Gastrocnemius medialis (tissue), 4 donors: ENCODE data around the gene FAM181A. TPM values are rescaled to one million over a fixed set of nuclear protein-coding genes. Genes with fewer than 3 reads are reported as not detected.

Experiments
- ATAC-seq, 2 donors: fragments of 150-250 bp; one replicate each; pipeline ENCODE4 v1.9.1; 2016
- DNase-seq, 2 donors: peaks; one replicate each; pipeline ENCODE4 v3.0.0-alpha.2; 2019
- H3K27ac ChIP-seq, 4 donors: fragments of 200-600 bp; sonication (generic); 1 replicate in 1 of 4; 2 replicates in 3 of 4; pipeline ENCODE4 v1.5.1; 2016 to 2018; ENCODE audit warnings: mild to moderate bottlenecking in 2 of 4, moderate library complexity in 1 of 4
- H3K27me3 ChIP-seq, 3 donors: fragments of 200-600 bp; sonication (generic) in 2 of 3; 1 replicate in 1 of 3; 2 replicates in 2 of 3; pipeline versions ENCODE4 v1.5.1 to v1.6.0; 2016 to 2019; ENCODE audit warnings: mild to moderate bottlenecking in 1 of 3, moderate library complexity in 1 of 3
- H3K36me3 ChIP-seq, 2 donors: fragments of 200-600 bp; sonication (generic) in 1 of 2; one replicate each; pipeline ENCODE4 v1.5.1; 2017 to 2018
- H3K4me1 ChIP-seq, 2 donors: fragments of 200-600 bp; sonication (generic) in 1 of 2; one replicate each; pipeline ENCODE4 v1.5.1; 2016 to 2017; ENCODE audit warnings: mild to moderate bottlenecking in 2 of 2
- H3K4me3 ChIP-seq, 4 donors: fragments of 200-600 bp; sonication (generic) in 3 of 4; 1 replicate in 1 of 4; 2 replicates in 3 of 4; pipeline ENCODE4 v1.5.1; 2016 to 2019; ENCODE audit warnings: mild to moderate bottlenecking in 2 of 4
- H3K9me3 ChIP-seq, 3 donors: fragments of 200-600 bp; sonication (generic) in 2 of 3; 1 replicate in 1 of 3; 2 replicates in 2 of 3; pipeline ENCODE4 v1.5.1; 2016 to 2019
- CTCF ChIP-seq, 5 experiments: fragments of 450-650 bp in 3 of 5; fragments of 200-600 bp in 2 of 5; sonication (generic) in 2 of 5; IDR thresholded peaks in 4 of 5; conservative IDR thresholded peaks in 1 of 5; 1 replicate in 4 of 5; 2 replicates in 1 of 5; pipeline ENCODE4 v1.5.1; 2016 to 2019; ENCODE audit warnings: antibody characterized with exemption in 5 of 5, mild to moderate bottlenecking in 3 of 5, moderate library complexity in 3 of 5
- POLR2A ChIP-seq, 2 donors: fragments of 450-650 bp; IDR thresholded peaks; one replicate each; pipeline ENCODE4 v1.6.1; 2017; ENCODE audit warnings: antibody characterized with exemption in 2 of 2, mild to moderate bottlenecking in 2 of 2, moderate library complexity in 2 of 2
- in situ Hi-C, 4 donors: fragments of 200-750 bp; cut with MboI; loops; one replicate each; pipeline versions ENCODE4 v1.15.0 to v1.8.0; 2017; ENCODE audit warnings: low sequenced_read_pairs in 4 of 4
- intact Hi-C: fragments of 100-400 bp; cut with DNase I; formaldehyde crosslinking; loops from one replicate; pipeline ENCODE4 v1.15.1; 2023; ENCODE audit warnings: low total_unique reads
- total RNA-seq, 4 donors: library from RNA; depleted of rRNA; stranded (reverse); fragments of >200 nt; gene quantifications; one replicate each; pipeline versions ENCODE4 v1.1.0 to v1.2.3, GENCODE V29; 2016

Gene FAM181A
- total RNA-seq, 4 donors from 2014 or later, result not detected

GRCh38 chr14:93891756-93892504, 35.2 kb upstream of the FAM181A start:
- no peaks in the 10 kb centered on the region for H3K4me1 ChIP-seq
- ATAC-seq, result no peak
- in situ Hi-C loops (loop anchor here in 1 of 4 donors (25.0 kb wide), 1 partner anchor 230 kb away; no protein-coding TSS in a partner anchor), intact Hi-C loops (loop anchor here (2.0 kb wide), 1 partner anchor 237 kb away; no protein-coding TSS in a partner anchor)
- no peak overlapping the region for H3K4me3 ChIP-seq
- H3K27ac ChIP-seq, result no peak overlapping the region
- no peaks in the 10 kb centered on the region for H3K9me3 ChIP-seq
- DNase-seq, result no peak
- no peaks in the 10 kb centered on the region for H3K27me3 ChIP-seq
- TF ChIP-seq POLR2A (IDR thresholded peaks at IDR 0.05) (no peak), CTCF (IDR thresholded peaks at IDR 0.05 in 4 of 5, conservative IDR thresholded peaks at IDR 0.05 in 1 of 5) (no peak)
- H3K36me3 ChIP-seq, result no peaks in the 10 kb centered on the region

- DNase-seq (no peak), ATAC-seq (no peak)
- no peak overlapping the region for H3K4me3 ChIP-seq
- TF ChIP-seq POLR2A (IDR thresholded peaks at IDR 0.05) (no peak), CTCF (IDR thresholded peaks at IDR 0.05 in 4 of 5, conservative IDR thresholded peaks at IDR 0.05 in 1 of 5) (no peak)
- no peaks in the 10 kb centered on the region for H3K9me3 ChIP-seq
- no peaks in the 10 kb centered on the region for H3K4me1 ChIP-seq
- no peaks in the 10 kb centered on the region for H3K27me3 ChIP-seq
- intact Hi-C loops (loop anchor here (2.0 kb wide), 1 partner anchor 238 kb away; no protein-coding TSS in a partner anchor), in situ Hi-C loops (loop anchor here in 1 of 4 donors (25.0 kb wide), 1 partner anchor 230 kb away; no protein-coding TSS in a partner anchor)
- no peak overlapping the region for H3K27ac ChIP-seq
- no peaks in the 10 kb centered on the region for H3K36me3 ChIP-seq
Observed at GRCh38 chr14:93892505-93892839, 34.7 kb upstream of the FAM181A start.

GRCh38 chr14:93892923-93893558, 34.1 kb upstream of the FAM181A start:
- DNase-seq (peak in 1 of 2 donors; percentile 63), ATAC-seq (peak in 1 of 2 donors; percentile 8)
- in situ Hi-C loops (loop anchor here in 1 of 4 donors (25.0 kb wide), 1 partner anchor 231 kb away; no protein-coding TSS in a partner anchor), intact Hi-C loops (loop anchor here (2.0 kb wide), 1 partner anchor 238 kb away; no protein-coding TSS in a partner anchor)
- Histone ChIP-seq H3K4me3 (no peak overlapping the region), H3K27me3 (no peaks in the 10 kb centered on the region), H3K36me3 (no peaks in the 10 kb centered on the region), H3K4me1 (no peaks in the 10 kb centered on the region), H3K9me3 (no peaks in the 10 kb centered on the region), H3K27ac (no peak overlapping the region)
- TF ChIP-seq CTCF (IDR thresholded peaks at IDR 0.05 in 4 of 5, conservative IDR thresholded peaks at IDR 0.05 in 1 of 5) (peak; percentile 90 to 97 (median 92)), POLR2A (IDR thresholded peaks at IDR 0.05) (no peak)

- TF ChIP-seq POLR2A (IDR thresholded peaks at IDR 0.05), result no peak
- TF ChIP-seq CTCF (IDR thresholded peaks at IDR 0.05 in 4 of 5, conservative IDR thresholded peaks at IDR 0.05 in 1 of 5), result no peak
- ATAC-seq, result no peak
- intact Hi-C loops, result loop anchor here (2.0 kb wide), 1 partner anchor 239 kb away; no protein-coding TSS in a partner anchor
- H3K36me3 ChIP-seq, result no peaks in the 10 kb centered on the region
- H3K4me1 ChIP-seq, result no peaks in the 10 kb centered on the region
- H3K9me3 ChIP-seq, result no peaks in the 10 kb centered on the region
- peak in 1 of 2 donors; percentile 10 for DNase-seq
- H3K27ac ChIP-seq, result no peak overlapping the region
- no peaks in the 10 kb centered on the region for H3K27me3 ChIP-seq
- no peak overlapping the region for H3K4me3 ChIP-seq
- in situ Hi-C loops, result loop anchor here in 1 of 4 donors (25.0 kb wide), 1 partner anchor 231 kb away; no protein-coding TSS in a partner anchor
Observed at GRCh38 chr14:93893661-93894261, 33.4 kb upstream of the FAM181A start.
